Right renal cortex interstitium (tissue), 3 donors: Measurements from ENCODE around the gene SUCLA2. TPM values are rescaled to one million over a fixed set of nuclear protein-coding genes. Genes with fewer than 3 reads are reported as not detected.

ENCODE experiments used
- DNase-seq, 3 donors: peaks; one replicate each; pipeline ENCODE4 v3.0.0-alpha.2; 2013; ENCODE audit warnings: low read depth in 3 of 3, low spot score in 2 of 3
- polyA plus RNA-seq, 3 donors: library from polyadenylated mRNA; unstranded; fragments of 120-200 nt; gene quantifications; one replicate each; pipeline ENCODE4 v1.2.1, GENCODE V29; 2013; ENCODE audit not compliant: insufficient read length in 3 of 3

SUCLA2 gene
- polyA plus RNA-seq, 3 donors: 103 to 127 (median 116) TPM

DNA sequence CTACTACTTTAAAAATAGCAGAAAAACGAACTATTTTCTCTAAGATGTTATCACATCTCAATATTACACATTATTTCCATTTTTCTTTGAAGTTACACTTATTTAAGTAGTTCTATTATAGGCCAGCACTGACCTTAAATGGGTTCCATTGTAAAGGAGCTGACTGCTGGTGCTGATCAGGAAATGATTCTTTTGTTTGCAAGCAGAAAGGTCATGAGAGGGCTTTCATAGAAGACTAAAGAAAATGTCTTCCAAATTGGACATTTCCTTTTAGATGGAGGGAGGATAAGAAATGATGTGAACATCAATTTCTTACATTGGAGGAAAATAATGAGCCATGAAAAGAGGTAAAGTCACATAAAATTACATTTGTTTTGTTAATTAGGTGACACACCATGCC, 96.2 kb downstream of the SUCLA2 start:
- DNase-seq: no peak

DNA sequence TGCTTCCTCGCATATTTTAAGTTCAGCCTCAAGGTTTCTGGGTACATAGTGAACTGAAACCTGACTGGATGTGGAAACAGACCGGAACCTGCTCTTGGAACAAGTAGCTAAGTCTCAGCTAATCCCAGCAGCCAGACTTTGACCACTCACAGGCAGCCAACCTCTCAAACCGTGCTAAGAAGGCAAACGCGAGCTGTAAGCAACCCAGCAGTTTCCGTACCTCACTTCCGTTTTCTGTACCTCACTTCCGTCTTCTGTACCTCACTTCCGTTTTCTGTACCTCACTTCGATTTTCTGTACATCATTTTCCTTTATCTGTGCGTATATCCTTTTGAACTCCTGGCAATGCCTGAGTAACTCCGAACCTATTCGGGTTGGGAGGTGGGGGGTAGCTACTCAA, 96.8 kb downstream of the SUCLA2 start:
- no peak for DNase-seq

DNA sequence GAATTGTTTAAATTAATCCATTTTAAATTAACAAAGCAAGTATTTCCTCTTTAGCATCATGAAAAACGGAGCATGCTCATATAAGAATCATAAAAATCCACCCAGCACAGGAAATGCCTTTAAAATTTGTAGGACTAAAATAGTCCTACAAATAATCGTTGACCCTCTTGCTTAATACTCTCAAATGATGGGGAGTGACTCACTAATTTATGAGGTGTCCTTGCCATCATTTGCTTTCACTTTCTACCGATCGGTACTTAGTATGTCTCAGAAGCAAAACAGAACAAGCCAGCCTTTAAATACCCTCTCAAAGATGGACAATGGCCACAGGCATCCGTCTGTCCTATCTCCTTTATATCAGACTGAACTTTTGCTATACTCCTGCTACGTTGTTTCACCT, 97.2 kb downstream of the SUCLA2 start:
- DNase-seq: no peak

DNA sequence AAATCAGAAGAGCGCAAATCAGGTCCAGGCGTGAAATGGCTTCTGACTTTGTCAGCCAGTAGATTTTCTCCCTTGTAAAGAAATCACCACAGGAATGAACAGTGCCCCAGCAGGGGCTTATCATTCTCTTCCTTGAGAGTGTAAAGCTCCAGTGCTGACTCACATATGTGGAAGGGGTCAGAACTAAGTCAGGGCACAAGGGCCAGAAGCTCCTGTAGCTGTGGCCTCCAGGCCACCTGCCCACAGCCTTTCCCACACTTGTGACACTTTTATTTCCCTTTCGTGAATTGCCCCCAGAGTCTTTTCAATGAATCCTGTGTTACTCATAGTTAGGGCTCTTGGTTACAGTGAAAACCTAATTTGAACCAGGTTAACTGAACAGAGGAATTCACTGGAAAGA, 99.6 kb downstream of the SUCLA2 start:
- no peak for DNase-seq

DNA sequence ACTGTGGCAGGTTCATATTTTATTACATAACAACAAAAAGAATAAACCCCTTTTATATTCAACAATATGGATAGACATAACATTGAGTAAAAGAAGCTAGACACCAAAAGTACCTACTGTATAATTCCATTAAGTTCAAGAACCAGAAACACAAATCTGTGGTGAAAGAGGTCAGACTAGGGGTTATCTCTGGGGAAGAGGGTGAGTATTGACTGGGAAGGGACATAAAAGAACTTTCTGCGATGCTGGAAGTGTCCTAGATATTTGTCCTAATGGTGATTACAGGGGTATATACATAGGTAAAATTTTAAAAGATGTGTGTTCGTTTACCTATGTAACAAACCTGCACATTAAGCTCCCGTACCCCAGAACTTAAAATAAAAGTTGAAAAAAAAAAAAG, 103.0 kb downstream of the SUCLA2 start:
- DNase-seq: no peak

DNA sequence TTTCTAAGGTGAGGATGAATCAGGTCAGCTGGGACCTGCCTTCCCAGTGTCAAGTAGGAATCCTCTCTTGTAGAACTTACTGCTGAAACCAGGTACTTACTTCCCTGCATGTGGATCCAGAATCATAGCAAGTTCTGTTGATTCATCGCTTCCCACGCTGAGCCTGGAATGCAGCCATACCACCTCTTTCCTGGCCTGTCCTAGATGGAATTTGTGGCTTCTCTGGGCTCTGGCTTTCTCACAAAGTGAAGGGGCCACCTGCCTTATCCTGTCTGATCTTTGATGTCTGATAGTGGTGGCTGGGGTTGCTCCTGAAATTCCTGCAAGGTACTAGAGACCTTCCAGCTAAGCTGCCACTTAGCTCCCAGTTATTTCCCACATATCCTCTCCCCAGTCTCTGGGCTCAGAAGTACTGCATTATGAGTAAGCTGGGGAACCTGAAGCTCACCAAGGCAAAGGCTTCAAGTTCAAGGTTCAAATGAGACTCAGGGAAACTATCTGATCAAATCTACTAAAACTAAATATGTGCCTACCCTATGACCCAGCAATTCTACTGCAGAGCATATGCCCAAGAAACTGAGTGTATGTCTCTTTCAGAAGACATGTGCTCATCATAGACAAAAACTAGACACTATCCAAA, 103.5 kb downstream of the SUCLA2 start:
- DNase-seq: no peak

DNA sequence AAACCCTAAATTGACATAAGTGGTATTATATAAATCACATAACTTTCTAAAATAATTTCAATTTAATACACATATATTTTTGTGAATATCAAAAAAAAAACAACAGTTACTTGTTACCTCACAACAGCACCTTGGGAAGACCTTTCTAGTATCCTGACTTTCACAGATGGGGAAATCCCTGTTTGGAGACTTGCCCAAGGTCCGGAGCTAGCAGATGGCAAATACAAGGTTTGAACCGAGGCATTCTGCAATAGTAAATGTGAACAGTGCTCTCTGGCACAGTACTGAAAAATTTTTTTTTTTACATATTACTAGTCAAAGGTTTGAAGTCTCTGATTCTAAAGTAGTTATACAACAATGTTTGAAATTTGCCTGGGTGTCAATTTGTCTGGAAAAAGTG, 104.5 kb downstream of the SUCLA2 start:
- no peak for DNase-seq

DNA sequence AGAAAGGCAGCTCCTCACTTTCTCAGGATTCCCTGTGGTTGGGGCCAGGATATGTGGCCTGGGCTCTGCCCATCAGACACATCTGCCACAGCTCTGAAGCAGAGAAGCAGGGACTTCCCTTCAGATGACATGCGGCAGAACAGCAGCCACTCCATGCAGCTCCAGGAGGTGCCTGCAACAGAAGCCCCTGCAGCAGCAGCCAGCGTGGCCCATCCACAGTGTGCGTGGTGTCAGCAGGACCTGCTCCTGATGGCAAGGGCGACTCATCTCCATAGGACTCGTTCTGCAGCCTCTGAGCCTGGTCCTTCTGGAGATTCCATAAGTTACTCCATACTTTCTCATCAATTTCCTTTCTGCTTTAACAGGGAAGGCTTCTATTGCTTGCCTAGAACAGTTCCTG, 105.0 kb downstream of the SUCLA2 start:
- DNase-seq: no peak

DNA sequence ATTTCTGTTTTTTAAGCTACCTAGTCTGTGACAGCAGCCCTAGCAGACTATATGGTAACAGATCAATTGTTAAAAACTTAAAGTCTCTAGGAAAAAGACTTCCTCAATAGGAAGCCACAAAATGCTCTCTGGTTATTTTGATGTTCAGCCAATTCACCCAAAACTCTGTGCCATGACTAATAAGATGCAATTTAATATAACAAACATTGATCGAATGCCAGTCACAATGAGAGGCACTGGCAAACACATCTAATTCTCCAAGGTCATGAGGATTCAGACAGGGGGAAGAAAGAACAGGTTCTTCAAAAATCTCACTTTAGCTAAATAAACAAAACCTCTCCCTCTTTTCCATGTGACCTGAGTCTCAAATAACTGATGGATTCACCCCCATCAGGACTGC, 107.5 kb downstream of the SUCLA2 start:
- DNase-seq: no peak

Other genes starting within 250 kb of the SUCLA2 start
- 10 to 100 TPM; 27.1 to 32.2 (median 27.7) TPM for gene NUDT15, start 36.5 kb upstream of the SUCLA2 start, polyA plus RNA-seq
- gene MED4, start 93.8 kb upstream of the SUCLA2 start, polyA plus RNA-seq: 100 to 1,000 TPM in 2 of 3 donors, 10 to 100 TPM in 1; 99.3 to 110 (median 107) TPM
- gene ITM2B, start 231.9 kb upstream of the SUCLA2 start, polyA plus RNA-seq: 1,000 to 10,000 TPM; 1,693 to 1,780 (median 1,762) TPM